Measurements from ENCODE around the gene CUEDC1. TPM values are rescaled to one million over a fixed set of nuclear protein-coding genes. Genes with fewer than 3 reads are reported as not detected.

The CUEDC1 gene, protein sequence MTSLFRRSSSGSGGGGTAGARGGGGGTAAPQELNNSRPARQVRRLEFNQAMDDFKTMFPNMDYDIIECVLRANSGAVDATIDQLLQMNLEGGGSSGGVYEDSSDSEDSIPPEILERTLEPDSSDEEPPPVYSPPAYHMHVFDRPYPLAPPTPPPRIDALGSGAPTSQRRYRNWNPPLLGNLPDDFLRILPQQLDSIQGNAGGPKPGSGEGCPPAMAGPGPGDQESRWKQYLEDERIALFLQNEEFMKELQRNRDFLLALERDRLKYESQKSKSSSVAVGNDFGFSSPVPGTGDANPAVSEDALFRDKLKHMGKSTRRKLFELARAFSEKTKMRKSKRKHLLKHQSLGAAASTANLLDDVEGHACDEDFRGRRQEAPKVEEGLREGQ
- 5.5 and 7.1 TPM in 2 replicates for total RNA-seq

DNA sequence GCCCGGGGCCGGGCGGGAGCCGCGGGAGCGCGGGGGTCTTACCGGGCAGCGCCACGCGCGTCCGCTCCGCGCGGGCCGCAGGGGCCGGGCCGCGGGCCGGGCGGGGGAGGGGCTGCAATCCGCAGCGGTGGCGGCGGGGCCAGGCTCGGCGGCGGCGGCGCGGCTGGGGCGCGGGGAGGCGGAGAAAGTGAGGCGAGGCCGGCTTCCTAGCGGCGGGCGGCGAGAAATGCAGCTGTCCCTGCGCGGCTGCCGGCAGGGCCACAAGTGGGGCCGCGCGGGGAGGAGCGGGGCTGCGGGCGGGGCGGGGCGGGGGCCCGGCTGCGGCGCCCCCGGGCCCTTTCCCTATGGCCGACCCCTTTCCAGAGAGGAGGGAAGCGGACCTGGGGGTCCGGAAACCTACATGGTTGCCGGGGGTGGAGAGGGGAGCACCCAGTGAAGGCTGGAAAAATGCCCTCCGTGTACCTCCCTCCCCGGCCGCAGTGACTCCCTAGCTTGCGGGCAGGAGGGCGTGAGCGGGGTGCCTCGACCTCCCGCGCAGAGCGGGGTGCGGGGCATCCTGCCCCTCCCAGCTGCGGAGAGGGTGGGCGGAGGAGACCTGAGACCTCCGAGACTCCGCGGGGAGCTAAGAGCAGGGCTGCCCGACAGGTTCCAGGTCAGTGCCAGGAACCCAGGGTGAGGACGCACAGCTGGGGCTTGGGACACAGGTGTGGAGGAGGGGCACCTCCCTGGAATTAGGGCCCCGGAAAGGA lies at the start of gene CUEDC1:
Gene CUEDC1 (minus strand): TSS at position 230 of the 749 bp plus-strand sequence. CDS start 69,848 bp downstream, outside the sequence.

DNA sequence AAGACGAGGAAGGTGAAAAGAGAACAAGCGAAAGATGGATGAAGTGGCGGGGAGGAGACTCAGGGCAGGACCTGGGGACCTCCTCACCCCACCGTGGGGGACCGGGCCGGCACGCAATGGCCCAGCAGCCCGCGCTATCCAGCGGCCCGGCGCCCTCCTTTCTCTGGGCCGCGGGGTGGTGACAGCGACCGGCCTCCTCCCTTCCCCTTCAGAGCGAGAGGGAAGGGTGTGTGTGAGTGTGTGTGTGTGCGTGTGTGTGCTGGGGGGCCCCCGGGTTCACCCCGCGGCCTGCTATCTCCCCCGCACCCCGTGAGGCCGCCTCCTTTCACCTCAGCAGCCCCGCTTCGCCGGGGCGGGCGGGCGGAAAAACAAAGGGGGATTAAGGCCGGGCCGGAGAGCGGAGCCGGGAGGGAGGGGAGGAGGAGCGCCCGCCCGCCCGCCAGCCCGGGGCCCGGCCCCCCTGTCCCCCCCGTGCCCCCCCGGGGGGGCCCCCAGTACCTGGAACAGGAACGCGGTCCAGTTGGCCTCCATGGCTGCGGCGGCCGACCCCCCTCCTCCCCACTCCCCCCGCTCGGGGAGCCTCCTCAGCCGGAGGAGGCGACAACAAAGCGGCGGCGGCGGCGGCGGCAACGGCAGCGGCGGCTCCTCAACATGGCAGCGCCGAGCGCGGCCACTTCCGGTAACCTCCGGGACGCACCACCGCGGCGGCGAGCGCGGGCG lies 32.5 kb upstream of the CUEDC1 start, which contains the start of gene VEZF1:
Gene VEZF1 (minus strand): TSS at position 674 of the 720 bp plus-strand sequence. CDS start 143 bp downstream, at position 531.

DNA sequence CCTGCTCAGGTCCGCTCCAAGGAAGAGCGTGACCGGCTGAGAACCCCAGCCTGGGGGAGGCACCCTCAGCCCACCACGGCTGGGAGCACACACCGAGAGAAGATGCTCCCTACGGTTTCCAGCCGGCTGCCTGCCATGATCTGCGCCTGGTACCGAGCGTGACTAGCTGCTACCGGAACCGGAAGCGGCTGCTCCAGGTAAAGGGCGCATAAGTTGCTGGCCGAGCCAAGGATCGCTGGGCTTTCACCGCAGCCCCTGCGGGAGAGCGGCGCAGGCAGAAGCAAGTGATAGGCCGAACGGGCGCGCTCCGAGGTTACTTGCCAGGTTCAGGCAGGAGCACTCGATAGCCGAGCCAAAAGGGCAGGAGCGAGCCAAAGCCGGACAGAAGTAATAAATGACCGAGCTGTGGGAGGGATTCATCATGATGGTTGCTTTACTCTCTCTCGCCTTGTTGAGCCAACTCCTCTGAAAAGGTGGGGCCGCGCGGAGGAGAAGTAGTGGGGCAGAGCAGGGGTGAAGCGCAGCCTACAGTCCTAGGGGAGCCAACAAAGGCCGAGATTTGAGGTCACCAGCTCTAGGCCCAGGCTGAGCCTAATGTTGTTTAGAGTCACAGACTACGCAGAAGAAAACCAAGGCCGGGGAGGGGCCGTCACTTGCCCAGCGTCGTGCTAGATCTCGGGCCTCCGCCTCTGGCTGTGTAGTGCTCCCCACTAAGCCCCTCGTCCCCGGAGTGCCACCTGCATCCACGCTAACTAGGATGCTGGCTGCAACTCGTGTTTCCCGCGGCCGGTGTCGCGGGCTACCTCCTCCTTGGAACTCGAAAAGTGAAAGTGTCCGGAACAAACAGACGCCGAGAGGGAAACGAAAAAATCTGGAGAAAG lies 105.1 kb downstream of the CUEDC1 start, which contains the start of gene MRPS23:
Gene MRPS23 (minus strand): TSS at position 171 of the 881 bp plus-strand sequence. CDS start 34 bp downstream, at position 137.

Other genes with a start within 250 kb of the CUEDC1 start
- not detected in 2 replicates for gene CCDC182, start 210.1 kb downstream of the CUEDC1 start, total RNA-seq
- gene MRPS23, start 105.4 kb downstream of the CUEDC1 start, total RNA-seq: 42.4 and 56.4 TPM in 2 replicates
- 28.8 and 32.7 TPM in 2 replicates for gene VEZF1, start 32.8 kb upstream of the CUEDC1 start, total RNA-seq
- gene SRSF1, start 51.8 kb upstream of the CUEDC1 start, total RNA-seq: 458 and 607 TPM in 2 replicates
- gene DYNLL2, start 128.0 kb upstream of the CUEDC1 start, total RNA-seq: 11.0 and 15.6 TPM in 2 replicates
- gene OR4D1, start 193.0 kb upstream of the CUEDC1 start, total RNA-seq: not detected in 2 replicates
- gene OR4D2, start 211.6 kb upstream of the CUEDC1 start, total RNA-seq: not detected in 2 replicates
- not detected in 2 replicates for gene EPX, start 237.3 kb upstream of the CUEDC1 start, total RNA-seq

Measured in endothelial cell of coronary artery (primary cell).